ENCODE data around the gene CARMIL1. TPM values are rescaled to one million over a fixed set of nuclear protein-coding genes. Genes with fewer than 3 reads are reported as not detected.
A peak's percentile ranks its signal among the peaks of the same experiment; 100 is the strongest.
"Not testable (repeated sequence)": the region's sequence is repeated elsewhere in the genome, so short reads cannot be mapped to it uniquely, and the experiment has no call there.

The CARMIL1 gene
- total and polyA plus RNA-seq, 11 donors: 2.4 to 9.1 (median 5.3) TPM

- WGBS, 4 donors: 52 to 61% (median 55%) methylated on average over 1 of the region's 1 CpG
- H3K4me1 ChIP-seq: peaks cover 0 to 12% (median 0%) of the 10 kb centered on the region in 12 donors
- DNase-seq: no peak
- H3K27me3 ChIP-seq: no peaks in the 10 kb centered on the region
- H3K36me3 ChIP-seq: no peaks in the 10 kb centered on the region
- intact Hi-C loops (cut with DNase I): no loop called here
- no peak overlapping the region for H3K27ac ChIP-seq
- H3K9me3 ChIP-seq: peaks cover 0 to 4% (median 0%) of the 10 kb centered on the region in 12 donors
- H3K4me3 ChIP-seq: no peak overlapping the region
- no peak for ATAC-seq
- TF ChIP-seq CTCF (IDR thresholded peaks at IDR 0.05) (no peak), POLR2A (IDR thresholded peaks at IDR 0.05) (no peak)
Measured at GRCh38 chr6:25381077-25381476, 101.9 kb downstream of the CARMIL1 start.

GRCh38 chr6:25382476-25382875, 103.3 kb downstream of the CARMIL1 start:
- peaks cover 0 to 12% (median 0%) of the 10 kb centered on the region in 12 donors for H3K4me1 ChIP-seq
- intact Hi-C loops (cut with DNase I): not testable (repeated sequence)

GRCh38 chr6:25384234-25384633, 105.1 kb downstream of the CARMIL1 start:
- no peak for DNase-seq
- peak overlapping the region in 1 of 12 donors; percentile 43 for H3K27ac ChIP-seq
- H3K36me3 ChIP-seq: no peaks in the 10 kb centered on the region
- peak in 1 of 4 donors; percentile 24 for ATAC-seq
- TF ChIP-seq POLR2A (IDR thresholded peaks at IDR 0.05) (no peak), CTCF (IDR thresholded peaks at IDR 0.05) (no peak)
- H3K4me3 ChIP-seq: no peak overlapping the region
- 85 to 92% (median 89%) methylated on average over 7 of the region's 7 CpGs for WGBS, 4 donors
- intact Hi-C loops (cut with DNase I): no loop called here
- no peaks in the 10 kb centered on the region for H3K9me3 ChIP-seq
- H3K4me1 ChIP-seq: peaks cover 0 to 19% (median 0%) of the 10 kb centered on the region in 12 donors
- H3K27me3 ChIP-seq: no peaks in the 10 kb centered on the region

More at GRCh38 chr6:25382476-25382875, 103.3 kb downstream of the CARMIL1 start:
- H3K36me3 ChIP-seq, ATAC-seq, DNase-seq, H3K4me3 ChIP-seq, H3K27ac ChIP-seq, H3K27me3 ChIP-seq, H3K9me3 ChIP-seq: not testable (repeated sequence)
- WGBS, 4 donors: 79 to 93% (median 92%) methylated on average over 8 of the region's 8 CpGs

GRCh38 chr6:25384967-25385366, 105.8 kb downstream of the CARMIL1 start:
- H3K9me3 ChIP-seq: no peaks in the 10 kb centered on the region
- no peak overlapping the region for H3K4me3 ChIP-seq
- 33 to 39% (median 35%) methylated on average over 5 of the region's 5 CpGs for WGBS, 4 donors
- DNase-seq (no peak), ATAC-seq (peak; percentile 48 to 74 (median 64))
- intact Hi-C loops (cut with DNase I): no loop called here
- TF ChIP-seq CTCF (IDR thresholded peaks at IDR 0.05): no peak
- TF ChIP-seq POLR2A (IDR thresholded peaks at IDR 0.05): no peak
- H3K4me1 ChIP-seq: peaks cover 0 to 27% (median 3%) of the 10 kb centered on the region in 12 donors
- no peaks in the 10 kb centered on the region for H3K36me3 ChIP-seq
- H3K27me3 ChIP-seq: no peaks in the 10 kb centered on the region
- peak overlapping the region in 2 of 12 donors; percentile 4 to 44 for H3K27ac ChIP-seq

GRCh38 chr6:25387483-25387882, 108.3 kb downstream of the CARMIL1 start:
- no peaks in the 10 kb centered on the region for H3K27me3 ChIP-seq
- peaks cover 0 to 20% (median 2%) of the 10 kb centered on the region in 12 donors for H3K4me1 ChIP-seq
- intact Hi-C loops (cut with DNase I): no loop called here
- no peak overlapping the region for H3K4me3 ChIP-seq
- no peaks in the 10 kb centered on the region for H3K9me3 ChIP-seq
- TF ChIP-seq POLR2A (IDR thresholded peaks at IDR 0.05) (no peak), CTCF (IDR thresholded peaks at IDR 0.05) (no peak)
- H3K27ac ChIP-seq: no peak overlapping the region
- no peak for DNase-seq
- no peak for ATAC-seq
- H3K36me3 ChIP-seq: no peaks in the 10 kb centered on the region
- 84 to 93% (median 88%) methylated on average over 2 of the region's 2 CpGs for WGBS, 4 donors

Data from heart left ventricle (tissue), 16 donors.